OCI-LY1 (cell line): ENCODE results near the gene SUGP2.

Experiments
- H2AFZ ChIP-seq: fragments of 200-600 bp; sonication (generic), shearing (Covaris generic); 2 replicates; pipeline ENCODE4 v1.6.0; 2014; ENCODE audit warnings: antibody characterized with exemption, mild to moderate bottlenecking, low read length
- H3F3A ChIP-seq: fragments of 200-600 bp; sonication (generic), shearing (Covaris generic); 2 replicates; pipeline ENCODE4 v1.6.0; 2014; ENCODE audit warnings: mild to moderate bottlenecking, antibody characterized with exemption, low read length, moderate library complexity; ENCODE audit not compliant: insufficient read depth
- H3K27ac ChIP-seq: fragments of 200-600 bp; sonication (generic); 2 replicates; pipeline ENCODE4 v1.5.1; 2014; ENCODE audit warnings: low read length, mixed run types, mild to moderate bottlenecking, low read depth; ENCODE audit not compliant: poor library complexity, severe bottlenecking
- H3K27me3 ChIP-seq: fragments of 200-600 bp; sonication (generic); 2 replicates; pipeline ENCODE4 v1.6.0; 2014; ENCODE audit warnings: antibody characterized with exemption, mild to moderate bottlenecking, low read length, moderate library complexity; ENCODE audit not compliant: insufficient read depth
- H3K36me3 ChIP-seq: fragments of 200-600 bp; sonication (generic); 2 replicates; pipeline ENCODE4 v1.6.1; 2014; ENCODE audit warnings: mild to moderate bottlenecking, antibody characterized with exemption, low read length, moderate library complexity, mixed read lengths; ENCODE audit not compliant: insufficient read depth
- H3K4me1 ChIP-seq: fragments of 200-600 bp; sonication (generic); 2 replicates; pipeline ENCODE4 v1.5.1; 2014; ENCODE audit warnings: mild to moderate bottlenecking, low read length, moderate library complexity; ENCODE audit not compliant: insufficient read depth, severe bottlenecking
- H3K4me2 ChIP-seq: fragments of 200-600 bp; sonication (generic), shearing (Covaris generic); 2 replicates; pipeline ENCODE4 v1.6.1; 2014; ENCODE audit warnings: low read length
- H3K4me3 ChIP-seq: fragments of 200-600 bp; sonication (generic); 2 replicates; pipeline ENCODE4 v1.5.1; 2014; ENCODE audit warnings: low read length, low read depth, mild to moderate bottlenecking, mixed read lengths; ENCODE audit not compliant: poor library complexity, severe bottlenecking
- H3K79me2 ChIP-seq: fragments of 200-600 bp; shearing (Covaris generic); 2 replicates; pipeline ENCODE4 v1.6.1; 2016; ENCODE audit warnings: mixed run types, low read length, mixed read lengths; ENCODE audit not compliant: insufficient read depth
- H3K9ac ChIP-seq: fragments of 200-600 bp; sonication (generic), shearing (Covaris generic); 2 replicates; pipeline ENCODE4 v1.6.1; 2014; ENCODE audit warnings: mild to moderate bottlenecking, low read length, mixed read lengths
- H3K9me2 ChIP-seq: fragments of 200-600 bp; sonication (generic), shearing (Covaris generic); 2 replicates; pipeline ENCODE4 v1.6.1; 2014; ENCODE audit warnings: low read depth, mild to moderate bottlenecking, low read length, mixed read lengths
- H3K9me3 ChIP-seq: fragments of 200-600 bp; shearing (Covaris generic); 2 replicates; pipeline ENCODE4 v1.6.1; 2014; ENCODE audit warnings: low read length, mixed read lengths
- H4K20me1 ChIP-seq: fragments of 200-600 bp; sonication (generic), shearing (Covaris generic); 2 replicates; pipeline ENCODE4 v1.6.0; 2016; ENCODE audit warnings: mild to moderate bottlenecking, low read length; ENCODE audit not compliant: insufficient read depth
- EZH2 ChIP-seq: fragments of 200-600 bp; sonication (generic), shearing (Covaris generic); IDR thresholded peaks from 2 replicates; pipeline ENCODE4 v1.8.0; 2017; ENCODE audit warnings: borderline replicate concordance, mixed run types, mild to moderate bottlenecking, antibody characterized with exemption, low read length, moderate library complexity, mixed read lengths
- TF ChIP-seq, protein P1 (sequence below): fragments of 200-600 bp; sonication (generic), shearing (Covaris generic); IDR thresholded peaks from 2 replicates; pipeline ENCODE4 v1.5.1; 2017; ENCODE audit warnings: mild to moderate bottlenecking, antibody characterized with exemption, low read length, moderate library complexity, mixed read lengths

SUGP2 gene

DNA sequence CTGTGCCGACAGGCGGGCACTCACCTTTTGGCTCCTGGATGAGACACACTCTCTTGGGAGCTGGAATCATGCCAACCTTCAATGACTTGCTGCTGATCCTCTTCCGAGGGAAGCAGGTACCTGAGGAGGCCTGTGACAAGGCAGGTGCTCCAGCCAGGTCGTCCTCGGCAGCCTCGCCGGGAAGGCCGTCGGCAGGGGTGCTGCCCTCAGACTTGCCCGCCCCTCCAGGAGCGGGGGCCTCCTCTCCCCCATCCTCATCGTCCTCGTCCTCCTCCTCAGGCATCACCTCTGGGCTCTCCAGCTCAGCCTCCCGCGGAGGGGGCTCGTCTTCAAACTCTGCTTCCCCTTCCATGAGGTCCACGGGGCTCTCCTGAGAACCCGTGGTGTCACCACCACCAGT, 29.2 kb downstream of the SUGP2 start:
- H3K36me3 ChIP-seq, result peaks cover 93% of the 10 kb centered on the region

DNA sequence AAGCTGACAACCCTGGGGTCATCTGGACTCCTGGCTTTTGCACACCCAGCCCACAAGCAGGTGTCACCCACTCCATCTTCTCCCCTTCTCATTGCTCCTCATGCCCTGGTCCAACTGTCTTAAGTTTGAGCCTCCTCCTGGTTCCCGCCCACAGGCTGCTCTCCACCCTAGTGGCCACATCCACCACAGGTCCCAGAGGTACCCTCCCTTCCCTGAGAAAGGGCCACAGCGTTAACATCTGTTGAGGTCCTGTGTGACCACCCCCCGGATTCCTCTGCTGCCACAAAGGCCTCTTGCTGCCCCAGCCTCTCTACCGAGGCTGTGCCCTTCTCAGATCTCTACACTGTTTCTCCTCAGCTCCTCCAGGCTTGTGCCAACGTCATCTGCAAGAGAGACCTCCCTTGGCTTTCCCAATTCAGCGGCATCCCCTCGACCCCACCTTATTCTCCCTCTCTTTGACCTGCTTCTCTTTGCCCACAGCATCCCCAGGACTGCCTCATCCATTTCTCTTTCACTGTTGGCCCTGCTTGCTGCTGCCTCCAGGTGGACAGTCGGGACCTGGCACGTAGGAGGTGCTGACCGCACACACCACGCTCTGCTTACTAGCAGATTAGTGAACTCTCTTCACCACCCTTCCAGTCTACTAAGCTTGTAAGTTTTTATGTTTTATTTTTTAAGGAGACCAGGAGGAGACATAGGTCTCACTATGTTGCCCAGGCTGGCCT, 33.3 kb downstream of the SUGP2 start:
- Histone ChIP-seq H3K9me2 (no peaks in the 10 kb centered on the region), H3K9ac (no peak overlapping the region), H3K79me2 (no peaks in the 10 kb centered on the region), H3K4me3 (no peak overlapping the region), H3K36me3 (peaks cover 83% of the 10 kb centered on the region), H3F3A (no peaks in the 10 kb centered on the region), H4K20me1 (no peaks in the 10 kb centered on the region), H2AFZ (no peak overlapping the region), H3K4me1 (no peaks in the 10 kb centered on the region), H3K27ac (no peak overlapping the region), H3K9me3 (no peaks in the 10 kb centered on the region), H3K27me3 (no peaks in the 10 kb centered on the region), H3K4me2 (no peak overlapping the region)
- no peak for TF ChIP-seq EZH2
- TF ChIP-seq, protein P1, sequence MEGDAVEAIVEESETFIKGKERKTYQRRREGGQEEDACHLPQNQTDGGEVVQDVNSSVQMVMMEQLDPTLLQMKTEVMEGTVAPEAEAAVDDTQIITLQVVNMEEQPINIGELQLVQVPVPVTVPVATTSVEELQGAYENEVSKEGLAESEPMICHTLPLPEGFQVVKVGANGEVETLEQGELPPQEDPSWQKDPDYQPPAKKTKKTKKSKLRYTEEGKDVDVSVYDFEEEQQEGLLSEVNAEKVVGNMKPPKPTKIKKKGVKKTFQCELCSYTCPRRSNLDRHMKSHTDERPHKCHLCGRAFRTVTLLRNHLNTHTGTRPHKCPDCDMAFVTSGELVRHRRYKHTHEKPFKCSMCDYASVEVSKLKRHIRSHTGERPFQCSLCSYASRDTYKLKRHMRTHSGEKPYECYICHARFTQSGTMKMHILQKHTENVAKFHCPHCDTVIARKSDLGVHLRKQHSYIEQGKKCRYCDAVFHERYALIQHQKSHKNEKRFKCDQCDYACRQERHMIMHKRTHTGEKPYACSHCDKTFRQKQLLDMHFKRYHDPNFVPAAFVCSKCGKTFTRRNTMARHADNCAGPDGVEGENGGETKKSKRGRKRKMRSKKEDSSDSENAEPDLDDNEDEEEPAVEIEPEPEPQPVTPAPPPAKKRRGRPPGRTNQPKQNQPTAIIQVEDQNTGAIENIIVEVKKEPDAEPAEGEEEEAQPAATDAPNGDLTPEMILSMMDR, result no peak

More for the DNA sequence above, 29.2 kb downstream of the SUGP2 start:
- no peak for TF ChIP-seq EZH2
- TF ChIP-seq, protein P1, result no peak
- H2AFZ ChIP-seq, result no peak overlapping the region
- no peaks in the 10 kb centered on the region for H3K9me3 ChIP-seq
- H3F3A ChIP-seq, result no peaks in the 10 kb centered on the region
- no peak overlapping the region for H3K9ac ChIP-seq
- H3K27ac ChIP-seq, result no peak overlapping the region
- H3K4me2 ChIP-seq, result no peak overlapping the region
- H4K20me1 ChIP-seq, result no peaks in the 10 kb centered on the region
- H3K27me3 ChIP-seq, result no peaks in the 10 kb centered on the region
- no peaks in the 10 kb centered on the region for H3K4me1 ChIP-seq
- no peaks in the 10 kb centered on the region for H3K9me2 ChIP-seq
- no peaks in the 10 kb centered on the region for H3K79me2 ChIP-seq
- H3K4me3 ChIP-seq, result no peak overlapping the region

DNA sequence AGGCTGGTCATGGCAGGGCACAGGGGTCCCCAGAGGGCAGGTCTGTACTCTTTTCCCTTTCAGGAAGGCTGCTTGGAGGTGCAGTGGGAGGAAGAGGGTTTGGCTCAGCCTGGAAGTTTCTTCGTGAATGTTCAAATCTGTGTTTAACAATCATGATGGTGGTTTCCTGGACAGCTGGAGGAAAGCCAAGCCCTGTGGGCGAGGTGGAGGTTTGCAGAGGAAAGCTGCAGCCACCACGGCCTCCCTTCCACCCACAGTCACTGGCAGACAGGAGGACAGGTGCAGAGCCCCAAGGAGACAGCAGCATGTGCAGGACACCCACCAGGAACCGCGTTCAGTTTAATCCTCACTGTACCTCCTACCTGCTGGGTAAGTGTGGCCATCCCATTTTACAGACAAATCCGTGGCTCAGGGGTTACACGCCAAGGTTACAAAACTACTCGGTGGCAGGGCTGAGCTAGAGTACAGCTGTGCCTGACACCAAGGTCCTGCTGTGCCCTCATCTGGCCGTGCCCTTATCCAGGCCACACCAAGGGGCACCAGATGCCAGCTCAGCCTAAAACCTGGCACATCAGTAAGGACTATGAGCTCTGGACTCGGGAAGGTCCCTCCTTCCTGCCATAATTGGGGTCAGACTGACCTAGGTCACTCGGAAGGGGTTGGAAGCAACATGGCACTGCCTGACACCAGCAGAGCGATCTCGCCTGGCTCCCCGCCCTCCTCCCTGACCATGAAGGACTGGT, 34.1 kb downstream of the SUGP2 start:
- Histone ChIP-seq H3K9me2 (no peaks in the 10 kb centered on the region), H3K79me2 (no peaks in the 10 kb centered on the region), H3K27me3 (no peaks in the 10 kb centered on the region), H4K20me1 (no peaks in the 10 kb centered on the region), H3K4me1 (no peaks in the 10 kb centered on the region), H3K4me2 (no peak overlapping the region), H3K9ac (no peak overlapping the region), H3K27ac (no peak overlapping the region), H3K4me3 (no peak overlapping the region), H3K36me3 (peaks cover 83% of the 10 kb centered on the region), H3K9me3 (no peaks in the 10 kb centered on the region), H2AFZ (no peak overlapping the region), H3F3A (no peaks in the 10 kb centered on the region)
- TF ChIP-seq EZH2, result no peak
- TF ChIP-seq, protein P1, result no peak
